AML-193 (cell line): ENCODE data around the gene ADAM30.
A peak's percentile ranks its signal among the peaks of the same experiment; 100 is the strongest.

ENCODE experiments used
- DNase-seq, 2 experiments: peaks; one replicate each; lab custom pipeline; 2025; lab: John Stamatoyannopoulos, UW

The ADAM30 gene

DNA sequence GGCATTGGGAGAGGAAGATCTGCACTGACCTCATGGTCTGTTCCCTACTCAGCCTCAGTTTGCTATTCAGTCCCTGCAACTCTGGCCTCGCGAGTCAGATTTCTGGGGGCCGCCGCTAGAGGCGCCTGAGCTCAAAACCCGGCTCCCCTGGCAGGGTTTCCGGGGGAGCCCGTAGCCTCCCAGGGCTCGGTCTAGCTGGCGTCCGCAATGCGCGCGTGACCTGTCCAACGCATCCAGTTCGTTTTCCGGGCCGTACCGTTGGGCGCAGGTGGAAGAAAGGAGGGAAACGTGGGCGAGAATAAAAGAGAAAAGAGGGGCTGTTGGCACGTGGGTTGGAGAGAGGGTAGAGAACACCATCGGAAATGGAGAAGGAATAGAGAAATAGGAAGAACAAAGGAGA is at the start of gene ADAM30:
Gene ADAM30, minus strand, starts transcription at position 213 of the 400 bp plus-strand sequence. Its CDS starts 179 bp downstream, at position 34.
- DNase-seq: no peak

DNA sequence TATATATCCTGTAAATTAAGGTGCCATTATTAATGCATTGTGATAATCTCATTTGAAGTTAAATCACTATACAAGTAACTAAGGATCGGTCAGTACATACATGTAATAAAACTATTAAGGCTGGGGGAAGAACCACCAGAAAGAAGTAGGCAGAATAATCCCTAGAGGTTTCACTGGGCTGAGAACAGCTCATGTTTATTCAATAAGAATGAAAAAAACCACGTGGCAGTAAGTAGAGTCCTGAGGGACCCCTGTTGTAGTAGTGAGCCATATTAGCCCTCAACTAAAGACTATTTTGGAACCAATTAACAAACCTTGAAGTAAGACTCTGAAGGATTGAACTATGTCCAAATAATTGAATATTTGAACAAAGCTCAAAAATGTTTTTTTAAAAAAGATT is 46.9 kb upstream of the ADAM30 start:
- no peak for DNase-seq

DNA sequence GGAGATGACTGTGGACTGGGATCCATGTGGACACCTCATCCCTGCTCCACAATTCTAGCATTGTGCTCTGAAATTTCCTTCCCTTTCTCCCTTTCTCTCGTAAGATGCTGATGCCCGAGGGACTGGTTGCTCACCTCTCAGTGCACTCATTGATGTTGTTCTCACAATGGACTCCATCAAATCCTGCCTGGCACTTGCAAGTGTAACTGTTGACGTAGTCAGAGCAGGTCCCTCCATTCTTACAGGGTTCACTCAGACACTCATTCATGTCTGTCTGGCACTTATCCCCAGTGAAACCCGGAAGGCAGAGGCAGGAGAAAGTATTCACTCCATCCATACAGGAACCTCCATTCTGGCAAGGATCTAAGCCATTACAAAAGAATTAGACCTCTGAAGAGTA is 45.1 kb upstream of the ADAM30 start:
- DNase-seq: no peak

DNA sequence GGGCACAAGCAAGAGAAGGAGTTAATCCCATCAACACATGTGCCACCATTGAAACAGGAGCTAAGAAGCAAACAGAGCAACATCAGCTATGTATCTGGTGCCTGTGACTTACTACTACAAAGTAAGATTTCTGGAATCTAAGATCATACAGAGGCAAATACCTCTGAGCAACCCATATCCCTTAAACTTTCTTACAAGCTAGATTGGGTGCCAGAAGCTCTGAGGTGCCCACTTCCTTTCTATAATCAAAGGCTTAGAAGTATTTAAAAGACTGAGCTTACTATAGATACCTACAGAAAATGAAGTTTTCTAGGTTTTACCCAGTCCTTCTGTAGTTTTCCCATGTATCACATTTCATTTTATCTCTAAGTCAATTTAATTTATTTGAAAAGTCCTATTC is 44.4 kb upstream of the ADAM30 start:
- DNase-seq: no peak

DNA sequence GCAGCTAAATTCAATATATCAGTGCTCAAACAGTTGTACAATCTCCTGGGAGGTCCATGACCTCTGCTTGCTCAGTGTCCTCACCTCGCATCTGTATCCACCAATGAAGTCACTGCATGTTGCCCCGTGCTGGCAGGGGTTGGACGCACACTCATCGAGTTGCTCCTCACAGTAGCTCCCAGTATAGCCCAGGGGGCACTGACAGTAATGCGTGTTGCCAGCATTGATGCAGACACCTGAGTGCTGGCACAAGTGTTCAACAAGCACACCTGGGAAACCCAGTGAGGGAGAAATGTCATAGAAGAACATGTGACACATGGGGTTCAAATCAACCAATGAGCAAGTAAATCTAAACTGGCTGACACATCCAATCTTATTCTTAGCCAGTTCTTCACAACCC is 40.9 kb upstream of the ADAM30 start:
- no peak for DNase-seq

DNA sequence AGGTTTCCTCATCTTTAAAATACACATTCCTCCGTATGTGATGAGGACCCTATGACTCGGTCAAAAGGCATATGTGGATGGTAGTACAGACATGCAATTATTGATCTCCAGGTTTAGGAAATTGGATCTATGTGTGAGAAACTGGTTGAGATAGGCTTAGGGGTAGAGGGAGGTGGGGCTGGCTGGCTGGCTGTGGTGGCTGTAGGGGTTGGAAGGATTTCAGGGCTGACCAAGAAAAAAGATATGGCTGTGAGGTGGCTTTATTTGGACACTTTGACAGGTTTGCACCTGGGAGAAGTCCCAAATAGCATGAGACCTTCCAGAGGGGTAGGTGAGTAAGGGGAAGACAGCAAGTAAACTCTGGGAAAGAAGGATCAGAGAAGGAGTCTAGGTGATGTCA is 39.6 kb upstream of the ADAM30 start:
- no peak for DNase-seq

DNA sequence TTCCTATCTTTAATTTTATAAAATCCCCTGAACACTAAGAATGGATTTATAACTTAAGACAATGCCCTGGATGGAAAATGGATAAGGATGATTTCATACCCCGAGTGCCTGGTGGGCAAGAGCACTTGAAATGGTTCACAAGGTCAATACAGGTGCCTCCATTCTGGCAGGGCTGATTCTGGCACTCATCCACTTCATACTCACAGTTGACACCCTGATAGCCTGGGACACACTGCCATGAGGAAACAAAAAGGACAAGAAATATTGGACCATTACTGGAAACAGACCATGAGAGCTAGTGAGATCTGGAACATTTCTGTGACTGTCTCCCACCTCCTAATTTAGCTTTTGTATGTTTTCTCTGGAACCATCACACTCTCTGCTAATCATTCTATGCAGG is 39.1 kb upstream of the ADAM30 start:
- DNase-seq: no peak

DNA sequence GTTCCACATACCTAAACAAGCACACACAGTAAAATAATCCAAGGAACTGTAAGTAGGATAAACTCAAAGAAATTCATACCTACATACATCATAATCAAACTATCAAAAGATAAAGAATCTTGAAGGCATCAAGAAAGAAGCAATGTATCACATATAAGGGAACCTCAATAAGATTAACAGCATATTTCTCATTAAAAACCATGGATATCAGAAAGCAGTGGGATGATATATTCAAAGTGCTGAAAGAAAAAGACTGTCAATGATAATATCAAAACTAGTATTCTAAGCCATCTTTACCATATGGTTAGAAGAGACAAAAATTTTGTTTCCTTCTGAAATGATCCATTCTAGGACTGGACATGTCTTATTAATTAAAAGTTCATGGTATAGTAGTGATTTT is 37.1 kb upstream of the ADAM30 start:
- DNase-seq: peak in 1 of 2 experiments; percentile 1

DNA sequence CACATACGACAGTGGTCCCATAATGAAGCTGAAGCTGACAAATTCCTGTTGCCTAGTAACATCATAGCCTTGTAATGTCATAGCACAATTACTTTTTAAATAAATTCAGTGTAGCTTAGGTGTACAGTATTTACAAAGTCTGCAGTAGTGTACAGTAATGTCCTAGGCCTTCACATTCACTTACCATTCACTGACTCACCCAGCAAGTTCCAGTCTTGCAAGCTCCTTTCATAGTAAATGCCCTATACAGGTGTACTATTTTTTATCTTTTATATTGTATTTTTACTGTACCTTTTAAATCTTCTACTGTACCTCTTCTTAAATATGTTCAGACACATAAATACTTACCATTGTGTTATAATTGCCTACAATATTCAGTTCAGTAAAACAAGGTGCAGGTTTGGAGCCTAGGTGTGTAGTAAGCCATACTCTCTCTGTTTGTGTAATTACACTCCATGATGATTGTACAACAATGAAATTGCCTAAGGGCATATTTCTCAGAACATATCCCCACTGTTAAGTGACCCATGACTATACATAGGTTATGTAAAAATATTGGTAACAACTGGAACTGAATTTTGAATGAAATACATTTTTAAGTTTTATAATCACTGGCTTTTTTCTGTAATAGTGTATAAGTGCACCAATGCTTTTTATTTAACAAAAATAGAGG is 33.5 kb upstream of the ADAM30 start:
- no peak for DNase-seq

DNA sequence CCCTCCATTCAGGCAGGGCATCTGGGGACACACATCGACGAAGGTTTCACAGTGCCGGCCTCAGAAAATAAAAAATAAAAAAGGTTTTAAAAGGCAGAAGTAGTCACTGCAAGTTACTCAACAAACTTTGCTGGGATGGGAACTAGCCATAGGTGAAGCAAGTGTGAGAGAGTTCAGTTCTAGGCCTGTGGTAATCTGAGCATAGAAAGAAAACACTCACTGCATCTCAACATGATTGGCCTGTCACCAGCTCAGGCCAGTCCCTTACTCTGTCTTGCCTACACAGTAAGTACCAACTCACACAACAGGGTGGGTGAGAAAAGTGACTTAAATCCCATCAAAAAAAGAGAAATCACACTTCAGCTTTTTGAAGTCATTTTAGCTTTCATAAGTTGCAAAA is 30.2 kb upstream of the ADAM30 start:
- DNase-seq: no peak

DNA sequence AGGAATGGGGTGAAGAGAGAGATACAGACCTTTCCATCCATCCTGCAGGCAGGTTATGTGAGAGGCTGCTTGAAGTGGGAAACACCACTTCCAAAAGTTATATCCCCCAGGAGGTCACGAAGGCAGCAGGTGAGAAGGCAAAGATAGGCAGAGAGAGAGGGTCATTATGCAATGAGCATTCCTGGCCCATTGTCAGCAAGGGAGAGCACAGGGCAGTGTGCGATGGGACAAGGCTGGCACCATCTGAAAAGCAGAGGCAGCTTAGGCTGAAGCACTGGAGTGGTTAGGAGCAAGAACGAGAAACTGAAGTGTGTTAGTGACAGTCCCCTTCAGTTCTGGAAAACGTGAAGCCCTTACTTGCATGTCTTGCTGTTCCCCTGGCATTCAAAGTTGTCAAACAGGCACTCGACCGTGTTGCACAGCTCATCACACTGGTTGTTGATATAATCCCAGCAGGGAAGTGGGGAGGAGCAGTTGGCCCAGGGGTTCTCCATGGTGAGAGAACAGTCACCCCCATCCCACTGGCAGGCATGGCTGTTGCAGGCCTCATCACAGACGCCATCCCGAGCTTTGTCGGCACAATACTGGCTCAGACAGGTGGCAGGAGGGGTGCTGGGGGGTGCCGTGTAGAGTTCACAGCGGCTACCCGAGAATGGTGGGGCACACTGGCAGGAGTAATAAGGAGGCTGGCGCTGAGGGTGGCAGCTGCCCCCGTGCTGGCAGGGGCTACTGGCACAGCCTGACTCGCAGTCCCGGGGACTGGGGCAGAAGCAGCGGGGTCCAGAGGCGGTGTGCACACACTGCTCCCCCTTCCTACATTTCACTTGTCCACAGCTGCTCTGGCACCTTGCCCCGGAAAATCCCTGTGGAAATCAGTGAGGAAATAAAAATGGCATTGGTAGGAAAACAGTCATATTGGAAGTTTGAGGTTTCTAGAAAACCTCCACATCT is 28.9 kb upstream of the ADAM30 start:
- DNase-seq: no peak

DNA sequence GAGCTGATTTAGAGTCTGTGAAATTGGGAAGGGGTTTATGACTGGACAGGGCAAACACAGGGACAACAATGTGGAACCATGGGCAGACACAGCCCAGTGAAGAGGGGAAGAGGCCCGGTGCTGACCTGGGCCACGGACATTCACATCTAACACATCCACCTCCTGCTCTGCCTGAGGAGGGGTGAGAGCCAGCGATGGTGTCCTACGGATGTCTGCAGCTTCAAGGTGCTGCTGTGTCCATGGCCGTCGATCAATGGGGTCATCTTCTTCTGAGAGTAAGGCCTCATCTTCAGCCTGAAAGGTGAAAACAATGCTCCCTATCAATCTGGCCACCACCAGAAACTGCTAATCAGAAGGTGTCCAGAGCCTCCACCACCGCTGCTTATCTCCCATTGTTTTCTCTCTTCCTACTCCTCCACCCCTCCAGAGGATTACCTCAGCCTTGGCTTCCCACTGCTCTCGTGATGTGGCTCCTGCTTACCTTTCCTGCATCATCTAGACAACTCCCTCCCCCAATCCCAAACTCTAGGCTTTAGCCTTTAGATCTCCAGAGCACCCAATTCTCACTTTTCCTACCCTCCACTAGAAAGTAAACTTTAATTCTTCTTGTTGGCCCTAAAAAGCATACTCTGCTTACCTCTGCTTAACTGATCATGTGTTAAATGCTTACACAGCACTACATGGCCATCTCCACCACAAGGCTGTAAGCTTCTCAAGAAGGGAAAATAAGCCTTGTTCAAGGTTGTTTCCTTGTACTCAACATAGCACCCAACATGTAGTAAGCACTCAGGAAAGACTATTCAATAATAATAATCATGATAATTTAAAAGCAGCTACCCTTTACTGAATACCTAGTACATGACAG is 24.0 kb upstream of the ADAM30 start:
- DNase-seq: no peak

DNA sequence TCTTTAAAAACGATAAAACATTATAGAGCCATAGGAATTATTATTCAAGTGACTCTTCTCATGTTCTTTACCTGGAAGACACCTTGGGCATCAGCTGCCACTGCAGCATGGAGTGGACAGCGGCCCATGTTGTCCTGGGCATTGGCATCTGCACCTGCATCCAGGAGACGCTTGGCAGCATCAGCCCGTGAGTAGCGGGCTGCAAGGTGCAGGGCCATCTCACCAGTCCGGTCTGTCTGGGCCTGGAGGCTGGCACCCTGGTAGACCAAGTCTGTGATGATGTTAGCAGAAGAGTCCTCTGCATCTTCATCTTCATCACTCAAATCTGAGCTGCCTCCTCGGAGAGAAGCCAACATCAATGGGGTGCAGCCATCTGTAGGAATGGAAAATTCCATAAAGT is 22.9 kb upstream of the ADAM30 start:
- no peak for DNase-seq

DNA sequence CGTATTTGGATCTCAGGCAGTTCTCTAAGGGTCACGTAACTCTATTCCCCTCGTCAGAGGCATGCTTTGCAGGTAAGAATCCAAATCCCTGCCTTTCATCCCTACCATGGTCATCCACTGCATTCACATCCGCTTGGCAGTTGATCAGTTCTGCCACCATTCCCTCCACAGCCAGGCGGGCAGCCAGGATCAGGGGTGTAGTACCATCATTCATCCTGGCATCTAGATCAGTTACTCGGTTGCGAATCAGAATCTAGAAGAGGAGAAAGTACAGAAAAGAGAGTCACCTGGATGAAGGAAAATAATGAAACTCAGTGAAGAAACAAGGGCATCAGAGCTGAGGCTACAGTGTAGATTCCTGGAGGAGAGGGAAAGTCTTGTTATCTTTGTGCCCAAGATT is 22.0 kb upstream of the ADAM30 start:
- no peak for DNase-seq

DNA sequence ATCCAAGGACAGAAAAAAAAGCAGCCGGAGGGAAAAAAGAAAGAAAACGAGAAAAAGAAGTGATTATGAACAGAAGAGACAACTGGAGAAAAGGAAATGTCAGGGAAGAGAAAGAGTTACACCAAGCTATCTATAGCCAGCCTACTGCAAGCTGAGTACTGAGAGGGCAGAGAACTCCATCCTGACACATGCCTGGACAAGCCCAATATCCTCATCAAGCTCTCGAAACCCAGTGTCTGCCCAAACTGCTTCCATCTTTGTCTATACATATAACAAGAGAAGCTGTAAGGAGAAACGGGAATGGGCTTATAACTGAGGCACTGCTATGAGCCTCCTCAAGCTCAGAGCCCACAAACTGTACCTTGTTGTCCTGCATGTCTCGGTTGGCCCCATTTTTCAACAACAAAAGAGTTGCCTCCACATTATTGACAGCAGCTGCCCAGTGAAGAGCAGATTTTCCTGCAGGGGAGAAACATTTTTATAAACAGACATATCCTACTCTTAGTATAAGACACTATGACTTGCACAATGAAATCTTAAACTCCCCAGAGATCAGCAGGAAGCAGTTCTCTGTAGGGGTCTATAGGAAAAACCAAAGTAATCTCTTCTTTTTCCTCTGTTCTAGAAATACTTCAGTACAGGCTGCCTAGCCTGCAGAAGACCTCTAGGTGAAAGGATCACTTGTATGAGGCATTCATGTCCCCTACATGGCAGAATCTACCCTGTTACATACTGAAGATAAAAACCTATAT is 21.2 kb upstream of the ADAM30 start:
- DNase-seq: no peak

DNA sequence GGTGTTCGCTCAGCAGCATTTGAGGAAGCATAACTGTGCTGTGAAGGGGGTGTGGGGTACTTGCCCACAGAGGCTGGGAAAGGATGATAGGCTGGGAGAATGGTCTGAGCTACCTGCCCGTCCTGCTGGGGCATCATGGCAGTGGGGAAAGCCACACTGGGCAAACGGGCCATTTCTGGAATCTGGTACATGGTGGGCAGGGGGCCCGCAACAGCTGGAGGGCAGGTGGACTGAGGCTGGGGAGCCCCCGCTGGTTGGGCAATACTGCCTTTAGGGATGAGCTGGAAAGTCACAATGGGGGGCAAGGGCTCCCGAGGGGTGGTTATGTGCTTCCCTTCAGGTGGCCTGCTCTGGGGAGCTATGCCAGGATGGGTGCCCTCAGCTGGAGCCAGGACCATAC is 19.2 kb upstream of the ADAM30 start:
- no peak for DNase-seq

DNA sequence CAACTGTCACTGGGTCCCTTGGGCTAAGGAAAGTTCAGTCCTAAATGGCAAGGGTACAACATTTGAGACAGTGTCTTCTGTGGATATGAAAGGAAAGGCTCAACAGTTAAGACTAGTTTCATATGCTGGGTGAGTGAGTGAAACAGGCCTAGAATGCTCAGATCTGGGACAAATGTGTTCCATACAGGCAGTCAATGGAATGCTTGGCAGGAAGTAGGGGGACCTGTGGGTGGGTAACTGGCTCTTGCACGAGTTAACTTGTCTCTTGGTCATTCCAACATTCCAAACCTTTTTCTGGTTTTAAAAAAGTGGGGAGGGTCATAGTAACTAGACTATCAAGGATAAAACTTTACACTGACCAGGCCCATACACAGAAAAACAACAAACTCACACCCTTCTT is 17.8 kb upstream of the ADAM30 start:
- no peak for DNase-seq

DNA sequence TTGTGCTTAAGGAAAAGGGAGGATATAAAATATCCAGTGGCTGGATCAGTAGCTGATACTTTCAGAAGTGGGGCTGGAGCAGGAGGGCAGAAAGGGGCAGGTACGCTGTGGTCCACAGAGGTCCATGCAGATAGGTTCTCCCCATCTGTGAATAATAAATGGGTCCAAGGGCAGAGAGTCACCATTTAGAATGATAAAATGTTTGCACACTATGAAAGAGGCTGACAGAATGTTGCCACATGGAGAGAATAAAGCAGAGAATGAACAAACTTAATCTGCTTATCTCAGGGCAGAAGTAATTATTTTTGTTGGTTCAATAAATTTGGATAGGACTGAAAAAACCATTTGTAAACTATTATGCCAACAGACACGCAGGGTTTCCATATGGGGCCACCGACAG is 16.6 kb upstream of the ADAM30 start:
- DNase-seq: no peak

DNA sequence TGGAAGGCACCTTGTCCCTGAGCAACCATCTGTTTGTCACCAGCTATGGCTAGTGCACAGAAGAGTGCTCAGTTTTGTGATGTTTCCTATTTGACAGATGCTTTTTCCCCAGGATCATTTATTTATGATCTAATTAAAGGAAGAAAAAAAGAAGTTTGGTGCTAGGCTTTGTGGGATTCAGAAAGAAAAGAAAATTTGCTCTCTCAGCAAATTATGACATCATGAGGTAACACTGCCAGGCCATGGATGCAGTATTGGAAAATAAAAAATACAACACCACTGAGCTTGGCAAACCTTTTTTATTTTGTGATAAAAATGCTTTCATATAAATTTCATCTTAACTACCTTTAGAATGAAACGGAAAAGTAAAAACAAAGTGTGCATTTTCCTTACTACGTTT is 15.5 kb upstream of the ADAM30 start:
- DNase-seq: no peak

DNA sequence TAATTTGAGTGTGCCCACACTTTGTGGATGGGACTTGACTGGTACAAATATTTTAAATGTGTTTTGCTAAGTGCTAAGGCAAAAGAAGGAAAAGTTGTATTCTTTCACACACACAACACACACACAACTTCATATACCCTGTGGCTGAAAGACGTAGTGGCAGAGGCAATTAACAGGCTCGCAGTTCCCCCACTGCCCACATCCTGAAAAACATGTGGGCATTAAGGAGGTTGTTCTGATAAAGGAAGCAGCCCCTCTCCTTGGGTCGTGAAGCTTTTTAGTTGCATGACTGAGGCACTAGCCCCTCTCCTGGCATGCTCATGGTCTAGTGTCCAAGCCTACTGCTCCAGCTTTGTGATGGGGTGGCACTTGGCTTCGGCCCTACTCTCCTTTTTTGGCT is 14.3 kb upstream of the ADAM30 start:
- no peak for DNase-seq

DNA sequence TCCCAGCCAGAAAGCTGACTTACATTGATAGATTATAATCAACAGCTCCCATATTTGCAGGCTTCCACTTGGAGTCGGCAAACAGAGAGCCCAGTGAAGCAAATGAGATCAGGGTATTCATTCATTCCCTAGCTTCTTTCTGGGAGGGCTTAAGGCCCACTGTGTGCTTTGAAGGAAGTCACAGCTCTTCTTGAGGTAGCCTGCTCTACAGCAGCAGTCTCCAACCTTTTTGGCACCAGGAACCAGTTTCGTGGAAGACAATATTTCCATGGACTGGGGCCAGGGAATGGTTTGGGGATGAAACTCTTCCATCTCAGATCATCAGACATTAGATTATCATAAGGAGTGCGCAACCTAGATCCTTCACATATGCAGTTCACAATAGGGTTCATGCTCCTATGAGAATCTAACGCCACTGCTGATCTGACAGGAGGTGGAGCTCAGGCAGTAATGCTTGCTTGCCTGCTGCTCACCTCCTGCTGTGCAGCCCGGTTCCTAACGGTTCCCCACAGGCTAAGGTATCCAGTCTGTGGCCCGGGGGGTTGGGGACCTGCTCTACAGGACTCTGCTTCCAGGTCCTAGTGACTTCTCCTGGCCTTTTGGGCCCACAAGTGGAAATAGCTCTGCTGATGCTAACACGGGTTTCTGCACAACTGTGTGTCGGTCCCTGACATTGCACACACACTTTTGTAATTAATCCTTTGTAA is 13.7 kb upstream of the ADAM30 start:
- no peak for DNase-seq
